Left ventricle myocardium superior (tissue), 1 donor: ENCODE data around the gene SPAG16. TPM values are rescaled to one million over a fixed set of nuclear protein-coding genes. Genes with fewer than 3 reads are reported as not detected.

Experiments
- ATAC-seq: fragments of 200-7000 bp; cut with Tn5 transposase; one replicate; pipeline ENCODE4 v1.9.1; 2020; ENCODE audit warnings: mild to moderate bottlenecking, moderate library complexity
- DNase-seq: peaks from one replicate; pipeline ENCODE4 v3.0.0-alpha.2; 2020
- intact Hi-C: fragments of 100-400 bp; cut with micrococcal nuclease; formaldehyde crosslinking; loops from one replicate; pipeline ENCODE4 v1.11.0; 2022
- total RNA-seq: library from RNA; stranded (reverse); fragmentation: NEBNext Ultra II Directional; extraction: Animal tissue kit (Norgen Biotek cat#: 25700); gene quantifications from one replicate; pipeline ENCODE4 v1.2.1, GENCODE V29; 2021
- donor health status: DM: no; HTN: yes; CAD: no; lungs with severe emphysema.

Gene SPAG16
- total RNA-seq, 1 donor from 2014 or later, result 18.7 TPM

DNA sequence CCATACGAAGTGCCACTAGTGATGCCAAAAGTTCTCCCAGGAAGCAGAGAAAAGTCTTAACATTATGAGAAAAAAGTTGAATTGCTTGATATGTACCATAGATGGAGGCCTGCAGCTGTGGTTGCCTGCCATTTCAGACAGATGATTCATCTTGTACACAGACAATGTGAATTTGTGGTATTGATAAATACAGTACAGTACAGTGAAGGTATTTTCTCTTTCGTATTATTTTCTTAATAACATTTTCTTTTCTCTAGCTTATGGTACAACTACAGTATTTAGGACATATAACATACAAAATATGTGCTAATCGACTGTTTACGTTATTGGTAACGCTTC is 1093.0 kb downstream of the SPAG16 start:
- DNase-seq (no peak), ATAC-seq (no peak)
- intact Hi-C loops, result no loop called here

GRCh38 chr2:214378455-214379103 is 1094.3 kb downstream of the SPAG16 start:
- intact Hi-C loops, result no loop called here
- ATAC-seq (peak; percentile 38), DNase-seq (no peak)

GRCh38 chr2:214379227-214379626 is 1095.0 kb downstream of the SPAG16 start:
- no peak for ATAC-seq
- intact Hi-C loops, result no loop called here

GRCh38 chr2:214380681-214381080 is 1096.4 kb downstream of the SPAG16 start:
- no peak for ATAC-seq
- no peak for DNase-seq
- intact Hi-C loops, result no loop called here

More at GRCh38 chr2:214379227-214379626, 1095.0 kb downstream of the SPAG16 start:
- DNase-seq, result no peak

- intact Hi-C loops, result no loop called here
- ATAC-seq, result no peak
- no peak for DNase-seq
These were observed 1098.0 kb downstream of the SPAG16 start for GRCh38 chr2:214382229-214382628.

GRCh38 chr2:214386720-214387119 is 1102.5 kb downstream of the SPAG16 start:
- ATAC-seq (no peak), DNase-seq (no peak)
- intact Hi-C loops, result no loop called here

DNA sequence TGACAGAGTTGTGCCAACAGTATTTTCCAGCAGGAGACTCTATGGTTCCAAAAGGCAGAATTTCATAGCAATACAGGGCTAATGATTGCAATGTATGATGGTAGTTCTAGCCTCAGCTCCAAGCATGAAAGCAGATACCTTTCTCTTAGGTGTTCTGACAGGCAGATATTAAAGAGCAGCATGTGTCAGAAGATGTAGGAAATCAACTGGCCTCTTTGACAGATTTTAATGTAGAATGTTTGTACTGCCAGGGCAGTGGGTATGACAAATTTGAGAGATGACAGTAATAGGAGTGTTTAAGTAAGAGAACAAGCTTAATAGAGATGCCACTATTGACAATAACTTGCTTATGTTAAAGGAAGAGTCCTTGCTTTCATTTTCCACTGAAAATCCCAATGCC is 1105.1 kb downstream of the SPAG16 start:
- ATAC-seq (no peak), DNase-seq (no peak)
- intact Hi-C loops, result no loop called here

GRCh38 chr2:214393796-214394195 is 1109.5 kb downstream of the SPAG16 start:
- no peak for ATAC-seq
- intact Hi-C loops, result no loop called here
- no peak for DNase-seq

DNA sequence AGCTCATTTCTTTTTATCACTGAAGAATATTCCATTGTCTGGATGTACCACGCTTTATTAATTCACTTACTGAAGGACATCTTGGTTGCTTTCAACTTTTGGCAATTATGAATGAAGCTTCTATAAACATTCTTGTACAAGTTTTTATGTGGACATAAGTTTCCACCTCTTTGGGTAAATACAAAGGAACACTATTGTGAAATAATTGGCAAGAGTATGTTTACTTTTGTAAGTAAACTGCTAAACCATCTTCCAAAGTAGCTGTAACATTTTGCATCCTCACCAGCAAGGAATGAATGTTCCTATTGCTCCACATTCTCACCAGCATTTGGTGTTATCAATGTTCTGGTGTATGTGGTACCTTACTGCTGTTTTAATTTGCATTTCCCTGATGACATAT is 1110.8 kb downstream of the SPAG16 start:
- intact Hi-C loops, result no loop called here
- ATAC-seq (no peak), DNase-seq (no peak)

- DNase-seq, result no peak
- intact Hi-C loops, result no loop called here
- ATAC-seq, result no peak
These were observed 1117.3 kb downstream of the SPAG16 start for GRCh38 chr2:214401580-214401979.

- no peak for DNase-seq
- intact Hi-C loops, result no loop called here
These were observed 1126.0 kb downstream of the SPAG16 start for GRCh38 chr2:214410128-214410775.

GRCh38 chr2:214410918-214411554 is 1126.8 kb downstream of the SPAG16 start, which contains the start of gene VWC2L:
Gene VWC2L, plus strand, starts transcription at chr2:214411054. Its CDS starts 3,140 bp downstream, at chr2:214414194.
- intact Hi-C loops, result no loop called here
- ATAC-seq (peak; percentile 74), DNase-seq (peak; percentile 77)

More at GRCh38 chr2:214410128-214410775, 1126.0 kb downstream of the SPAG16 start:
- no peak for ATAC-seq

- ATAC-seq (no peak), DNase-seq (no peak)
- intact Hi-C loops, result no loop called here
These were observed 1128.4 kb downstream of the SPAG16 start for GRCh38 chr2:214412679-214413078.

DNA sequence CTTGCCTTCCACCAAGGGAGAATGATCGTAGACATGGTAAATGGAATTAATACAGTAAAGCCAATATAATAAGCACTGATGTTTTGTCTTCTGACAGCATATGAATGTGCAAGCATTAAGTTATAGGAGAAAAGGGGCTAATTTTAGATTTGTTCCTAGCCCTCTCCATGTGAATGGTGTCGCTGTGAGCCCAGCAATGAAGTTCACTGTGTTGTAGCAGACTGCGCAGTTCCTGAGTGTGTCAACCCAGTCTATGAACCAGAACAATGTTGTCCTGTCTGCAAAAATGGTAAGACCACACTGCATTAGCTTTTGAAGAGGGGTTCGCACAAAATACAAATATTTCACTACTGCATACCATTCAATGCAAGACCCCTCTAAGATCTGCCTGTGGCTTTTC is 1152.2 kb downstream of the SPAG16 start:
- no peak for ATAC-seq
- intact Hi-C loops, result no loop called here
- DNase-seq, result no peak

- ATAC-seq, result no peak
These were observed 1166.0 kb downstream of the SPAG16 start for GRCh38 chr2:214450118-214450894.

DNA sequence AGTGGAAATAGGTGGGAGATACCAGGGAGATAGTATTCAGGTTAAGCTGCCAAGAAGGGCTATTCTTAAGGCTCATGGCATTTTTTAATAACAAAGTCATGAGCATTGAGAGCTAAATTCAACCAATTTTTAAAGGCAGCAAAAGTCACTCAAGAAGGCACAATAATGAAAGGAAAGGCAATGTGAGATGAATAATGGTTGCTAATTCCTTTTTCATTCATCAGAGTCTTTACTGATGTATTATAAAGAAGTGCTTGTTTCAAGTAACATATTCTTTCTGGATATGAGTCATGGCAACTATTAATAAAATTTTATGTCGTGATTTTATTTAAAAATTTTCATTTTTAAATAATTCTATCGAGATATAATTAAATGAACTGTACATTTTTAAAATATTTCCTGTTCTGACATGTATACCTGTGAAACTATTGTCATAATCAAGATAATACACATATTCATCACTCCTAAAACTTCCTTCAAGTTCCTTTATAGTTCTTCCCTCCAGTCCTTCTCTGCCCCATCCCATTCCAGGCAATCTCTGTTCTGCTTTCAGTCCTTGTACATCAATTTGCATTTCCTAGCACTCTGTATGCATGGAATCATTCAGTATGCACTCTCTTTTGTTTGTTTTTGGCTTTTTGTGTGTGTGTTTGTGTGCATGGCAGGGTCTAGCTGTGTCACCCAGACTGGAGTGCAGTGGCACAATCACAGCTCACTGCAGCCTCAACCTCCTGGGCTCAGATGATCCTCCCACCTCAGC is 1167.4 kb downstream of the SPAG16 start:
- ATAC-seq (no peak), DNase-seq (no peak)
- intact Hi-C loops, result no loop called here

More at GRCh38 chr2:214450118-214450894, 1166.0 kb downstream of the SPAG16 start:
- no peak for DNase-seq
- intact Hi-C loops, result no loop called here
